Fibroblast of villous mesenchyme (primary cell): ENCODE results near the gene SATB2. TPM values are rescaled to one million over a fixed set of nuclear protein-coding genes. Genes with fewer than 3 reads are reported as not detected.

Source experiments
- DNase-seq: peaks from one replicate; pipeline ENCODE4 v3.0.0-alpha.2; 2010; ENCODE audit warnings: low read depth
- H3K4me3 ChIP-seq: 2 replicates; pipeline ENCODE4 v1.5.1; 2011; ENCODE audit warnings: low read depth, mild to moderate bottlenecking, low read length
- CTCF ChIP-seq: IDR thresholded peaks from 2 replicates; pipeline ENCODE4 v1.5.1; 2012; ENCODE audit warnings: low read depth, mild to moderate bottlenecking, low read length; ENCODE audit not compliant: insufficient read depth
- total RNA-seq: library from RNA; depleted of rRNA; stranded (reverse); fragments of >200 nt; gene quantifications from 2 replicates; pipeline ENCODE4 v1.2.3, GENCODE V29; 2012

SATB2 gene
- total RNA-seq, 1 donor, result 13.0 TPM

GRCh38 chr2:199461711-199462346, 4.1 kb upstream of the SATB2 start:
- TF ChIP-seq CTCF, result no peak
- no peak overlapping the region for H3K4me3 ChIP-seq
- no peak for DNase-seq

DNA sequence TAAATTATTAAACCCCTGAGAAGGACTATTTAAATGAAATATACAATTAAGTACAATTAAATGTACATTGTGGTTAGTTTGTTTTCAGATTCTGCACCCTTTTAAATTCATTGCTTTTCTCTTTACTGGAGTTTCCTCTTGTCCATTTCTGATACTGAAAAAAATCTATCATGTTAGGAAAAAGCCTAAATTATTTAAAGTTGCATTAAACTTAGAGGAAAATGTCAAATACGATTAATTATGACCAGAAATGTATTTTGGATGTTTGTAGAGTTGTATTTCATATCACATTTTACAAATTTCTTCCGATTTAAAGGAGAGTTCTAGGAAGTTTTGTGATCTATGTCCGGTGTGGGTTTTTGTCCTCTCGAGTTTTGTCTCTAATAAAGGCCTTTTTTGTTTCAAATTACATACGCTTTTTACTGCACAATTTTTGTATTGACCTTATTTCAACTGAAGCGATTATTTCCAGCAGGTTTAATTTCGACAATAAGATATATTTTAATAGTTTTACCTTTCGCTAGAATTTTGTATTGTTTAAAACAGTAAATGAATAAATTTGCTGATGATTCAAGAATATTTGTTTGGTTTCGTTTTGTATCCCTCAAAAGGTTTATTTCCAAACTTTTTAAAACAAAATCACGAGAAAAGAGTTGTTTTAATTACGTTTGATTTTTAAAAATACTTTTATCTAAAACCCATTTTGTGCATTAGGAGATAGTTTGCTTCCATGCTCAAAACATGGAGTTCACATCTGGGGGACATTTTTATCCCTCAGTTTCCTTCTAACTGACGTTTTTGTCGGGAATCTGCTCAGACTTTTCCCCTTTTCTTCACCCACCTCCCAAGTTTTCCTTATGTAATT, 3.3 kb upstream of the SATB2 start:
- no peak for DNase-seq
- no peak for TF ChIP-seq CTCF
- no peak overlapping the region for H3K4me3 ChIP-seq

DNA sequence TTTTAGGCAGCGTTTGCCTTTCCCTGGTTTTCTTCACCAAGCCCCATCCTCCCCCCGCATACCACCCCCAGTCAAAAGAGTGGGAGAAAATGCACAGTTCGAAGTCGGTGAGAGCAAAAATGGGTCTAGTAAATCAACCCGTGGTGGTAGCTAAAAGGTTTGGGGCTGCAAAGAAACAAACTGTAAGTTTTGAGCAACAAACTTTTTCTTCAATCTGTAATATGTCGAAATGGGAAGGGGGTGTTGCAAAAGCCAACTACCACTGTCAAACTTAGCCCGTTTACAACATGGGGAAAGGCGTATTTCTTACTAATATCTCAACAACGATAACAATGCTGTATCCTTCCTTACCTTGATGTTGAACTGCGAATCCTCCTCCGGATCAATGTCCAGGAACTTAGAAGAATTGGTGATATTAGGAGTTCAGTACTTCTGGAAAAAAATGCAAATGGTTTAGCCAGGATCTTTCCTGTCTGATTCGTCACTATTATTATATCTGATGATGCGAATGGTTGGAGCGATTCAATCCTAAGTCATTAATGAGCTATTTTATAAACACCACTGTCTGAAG, 2.4 kb upstream of the SATB2 start:
- TF ChIP-seq CTCF, result no peak
- H3K4me3 ChIP-seq, result peak overlapping the region; percentile 77

GRCh38 chr2:199459286-199460100, 1.8 kb upstream of the SATB2 start:
- peak overlapping the region; percentile 77 for H3K4me3 ChIP-seq
- no peak for TF ChIP-seq CTCF
- peak; percentile 93 for DNase-seq

More for the DNA sequence above, 2.4 kb upstream of the SATB2 start:
- DNase-seq, result peak; percentile 39

DNA sequence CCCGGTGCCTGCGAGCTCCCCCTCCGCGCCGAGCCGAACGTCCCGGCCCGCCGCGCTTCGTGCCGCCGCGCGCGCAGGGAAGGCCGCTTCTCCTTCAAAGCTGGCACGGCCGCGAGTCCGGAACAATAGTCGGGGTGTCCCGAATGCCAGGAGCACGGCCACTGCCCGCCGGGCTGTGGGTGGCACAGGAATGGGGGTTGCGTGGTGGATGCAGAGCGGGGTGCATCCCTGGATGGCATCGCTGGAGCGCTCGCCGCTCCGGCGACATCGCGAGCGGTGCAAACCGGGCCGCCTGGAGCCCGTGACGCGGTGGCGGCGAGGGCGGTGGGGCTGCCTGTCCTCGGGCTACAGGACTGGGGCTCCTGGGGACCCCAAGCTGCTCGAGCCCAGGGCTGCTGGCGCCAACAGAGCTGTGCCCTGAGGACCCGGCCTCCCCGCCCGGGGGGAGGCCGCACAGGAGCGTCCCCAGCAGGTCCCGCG, 1.1 kb upstream of the SATB2 start:
- peak overlapping the region; percentile 77 for H3K4me3 ChIP-seq
- TF ChIP-seq CTCF, result no peak
- DNase-seq, result no peak
